Stimulated activated CD8-positive, alpha-beta memory T cell treated with anti-CD3 and anti-CD28 coated beads, Interleukin-4, amount 100 ng/mL, for 24 hours (primary cell): ENCODE data around the gene CXCL13.
"Not testable (repeated sequence)": the region's sequence is repeated elsewhere in the genome, so short reads cannot be mapped to it uniquely, and the experiment has no call there.

Source experiments
- DNase-seq: peaks from one replicate; pipeline ENCODE4 v3.0.0-alpha.2; 2020; ENCODE audit warnings: low read depth

The CXCL13 gene

GRCh38 chr4:77605210-77605902 lies at the start of gene CXCL13:
TSS of gene CXCL13 (plus strand) at chr4:77605820. CDS start at chr4:77605866, 46 bp downstream.
- no peak for DNase-seq

- DNase-seq, result no peak
These were observed 45.5 kb upstream of the CXCL13 start for GRCh38 chr4:77560170-77560569.

GRCh38 chr4:77561720-77562119 lies 43.9 kb upstream of the CXCL13 start:
- not testable (repeated sequence) for DNase-seq

GRCh38 chr4:77564231-77564630 lies 41.4 kb upstream of the CXCL13 start:
- DNase-seq, result no peak

GRCh38 chr4:77566148-77566547 lies 39.5 kb upstream of the CXCL13 start:
- no peak for DNase-seq

GRCh38 chr4:77567549-77567948 lies 38.1 kb upstream of the CXCL13 start:
- no peak for DNase-seq

- not testable (repeated sequence) for DNase-seq
These were observed 35.0 kb upstream of the CXCL13 start for GRCh38 chr4:77570508-77571214.

GRCh38 chr4:77576351-77576750 lies 29.3 kb upstream of the CXCL13 start:
- DNase-seq, result no peak

- no peak for DNase-seq
These were observed 27.5 kb upstream of the CXCL13 start for GRCh38 chr4:77578145-77578544.

GRCh38 chr4:77579406-77580076 lies 26.1 kb upstream of the CXCL13 start:
- DNase-seq, result no peak

- no peak for DNase-seq
These were observed 23.9 kb upstream of the CXCL13 start for GRCh38 chr4:77581724-77582123.

- DNase-seq, result no peak
These were observed 23.5 kb upstream of the CXCL13 start for GRCh38 chr4:77582156-77582555.

- no peak for DNase-seq
These were observed 22.9 kb upstream of the CXCL13 start for GRCh38 chr4:77582711-77583110.

GRCh38 chr4:77586951-77587383 lies 18.7 kb upstream of the CXCL13 start:
- peak; percentile 52 for DNase-seq

- DNase-seq, result no peak
These were observed 15.1 kb upstream of the CXCL13 start for GRCh38 chr4:77590482-77590881.

- no peak for DNase-seq
These were observed 14.1 kb upstream of the CXCL13 start for GRCh38 chr4:77591532-77591931.

GRCh38 chr4:77593101-77593500 lies 12.5 kb upstream of the CXCL13 start:
- DNase-seq, result no peak

- DNase-seq, result no peak
These were observed 11.6 kb upstream of the CXCL13 start for GRCh38 chr4:77593993-77594392.

GRCh38 chr4:77595364-77595973 lies 10.2 kb upstream of the CXCL13 start:
- DNase-seq, result no peak

- no peak for DNase-seq
These were observed 6.2 kb upstream of the CXCL13 start for GRCh38 chr4:77599378-77599777.

- no peak for DNase-seq
These were observed 4.8 kb upstream of the CXCL13 start for GRCh38 chr4:77600521-77601451.
